AG08396 (cell line): ENCODE results near the gene DUSP22.

Source experiments
- DNase-seq: peaks from one replicate; pipeline ENCODE4 v3.0.0; 2012; ENCODE audit warnings: low spot score, mixed read lengths

The DUSP22 gene

DNA sequence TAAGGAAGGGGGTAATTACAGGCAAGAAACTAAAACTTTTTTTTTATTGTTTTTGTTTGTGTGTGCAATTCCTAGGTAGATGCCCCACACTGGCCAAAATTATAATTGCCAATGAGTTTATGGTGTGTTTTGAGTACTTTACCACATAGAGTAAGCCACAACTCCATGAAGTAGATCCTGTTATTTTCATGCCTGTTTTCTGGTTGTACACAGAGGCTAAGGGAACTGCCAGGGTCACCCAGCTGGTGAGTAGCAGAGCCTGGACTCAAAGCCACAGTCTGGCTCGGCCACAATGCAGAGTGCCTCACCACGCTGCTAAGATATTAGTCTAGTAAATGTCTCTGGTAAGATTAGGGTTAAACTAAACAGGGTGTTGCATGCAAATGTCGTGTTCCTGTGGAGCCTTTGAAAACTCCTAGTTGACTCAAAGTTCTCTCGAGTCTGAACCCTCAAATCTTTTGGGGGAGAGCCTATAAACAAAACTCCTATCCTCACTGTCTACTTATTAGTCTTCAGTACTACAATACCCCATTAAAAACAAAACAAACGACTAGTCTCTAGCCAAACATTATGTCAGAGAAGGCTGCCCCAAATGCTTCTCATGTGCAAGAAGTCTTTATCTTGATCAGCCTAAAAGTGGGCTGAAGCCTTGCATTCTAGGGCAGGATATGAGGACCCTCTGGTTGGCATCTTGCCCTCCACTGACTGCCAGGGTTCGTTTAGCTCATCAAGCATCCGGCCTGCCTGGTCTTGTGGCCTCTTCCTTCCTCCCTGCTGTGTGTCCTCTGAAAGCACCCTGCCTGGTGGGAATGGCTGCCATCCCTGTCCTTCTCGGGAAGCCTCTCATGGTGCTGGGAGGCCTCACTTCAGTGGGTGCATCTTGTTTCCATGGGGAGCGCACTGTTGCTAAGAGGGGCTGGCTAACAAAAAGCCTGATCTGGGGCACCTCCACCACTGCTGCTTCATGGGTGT, 4.2 kb downstream of the DUSP22 start:
- no peak for DNase-seq

DNA sequence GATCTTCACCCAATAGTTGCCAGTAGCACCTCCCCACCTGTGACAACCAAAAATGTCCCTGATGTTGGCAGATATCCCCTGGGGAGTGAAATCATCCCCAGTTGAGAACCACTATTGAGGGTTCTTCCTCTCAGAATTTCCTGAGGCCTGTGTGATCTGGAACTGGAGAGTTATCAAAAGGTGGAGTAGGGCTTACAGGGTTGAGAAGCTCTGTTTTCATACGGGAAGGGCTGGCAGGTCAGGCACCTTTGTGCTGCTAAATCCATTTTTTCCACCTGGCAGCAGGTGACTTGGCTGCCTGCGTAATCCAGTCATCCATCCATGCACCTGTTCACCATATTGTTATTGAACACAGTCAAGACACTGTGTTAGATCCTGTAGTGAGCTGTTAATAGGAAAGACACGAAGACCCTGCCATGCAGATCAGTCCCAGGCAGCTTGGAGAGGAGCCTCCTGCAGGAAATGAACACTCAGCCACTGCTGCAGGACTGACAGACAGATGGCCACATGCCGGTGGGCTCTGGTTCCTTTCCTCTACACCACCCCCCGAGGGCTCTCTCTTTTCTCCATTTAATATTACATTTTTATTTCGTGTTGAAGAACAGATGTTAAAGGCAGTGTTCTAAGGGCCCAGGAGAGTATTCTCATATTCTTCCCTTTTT, 5.4 kb downstream of the DUSP22 start:
- DNase-seq, result no peak

DNA sequence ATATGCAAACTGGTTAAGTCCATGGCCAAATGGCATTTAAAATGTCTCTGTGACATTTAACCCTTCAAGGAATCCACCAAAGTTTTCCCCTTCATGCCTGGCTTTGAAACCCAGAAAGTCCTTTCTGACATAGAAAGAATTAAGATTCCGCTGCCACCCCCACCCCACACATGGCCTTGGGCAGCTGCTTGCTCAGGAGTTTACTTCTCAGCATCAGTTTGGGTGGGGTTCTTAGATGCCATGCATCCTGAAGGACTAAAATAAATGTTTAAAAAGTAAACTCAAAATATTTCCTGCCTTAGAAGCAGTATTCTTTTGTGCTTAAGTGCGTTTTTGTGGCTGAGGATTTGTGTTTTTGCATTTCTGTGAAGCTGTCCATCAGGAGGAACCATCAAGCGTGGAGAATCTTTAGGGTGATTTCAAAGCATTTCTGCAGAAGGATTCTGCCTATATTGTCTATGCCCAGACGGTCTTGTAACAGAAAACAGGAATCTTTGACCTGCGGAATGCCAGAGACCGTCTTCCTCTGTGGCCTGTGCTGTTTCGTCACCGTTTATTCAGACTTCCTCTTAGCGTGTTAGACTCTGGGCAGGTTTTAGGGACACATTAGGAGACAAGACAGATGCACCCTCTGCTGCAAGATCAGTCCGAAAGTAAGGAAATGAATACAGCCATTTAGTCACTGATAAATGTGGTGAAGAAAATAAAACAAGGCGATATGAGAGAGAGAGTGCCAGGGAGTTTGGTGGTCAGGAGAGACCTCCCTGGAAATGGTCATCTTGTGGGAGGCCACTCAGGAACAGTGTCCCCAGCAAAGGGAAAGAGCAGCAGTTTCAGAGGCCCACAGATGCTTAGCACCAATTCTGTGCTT, 6.2 kb downstream of the DUSP22 start:
- DNase-seq, result no peak

DNA sequence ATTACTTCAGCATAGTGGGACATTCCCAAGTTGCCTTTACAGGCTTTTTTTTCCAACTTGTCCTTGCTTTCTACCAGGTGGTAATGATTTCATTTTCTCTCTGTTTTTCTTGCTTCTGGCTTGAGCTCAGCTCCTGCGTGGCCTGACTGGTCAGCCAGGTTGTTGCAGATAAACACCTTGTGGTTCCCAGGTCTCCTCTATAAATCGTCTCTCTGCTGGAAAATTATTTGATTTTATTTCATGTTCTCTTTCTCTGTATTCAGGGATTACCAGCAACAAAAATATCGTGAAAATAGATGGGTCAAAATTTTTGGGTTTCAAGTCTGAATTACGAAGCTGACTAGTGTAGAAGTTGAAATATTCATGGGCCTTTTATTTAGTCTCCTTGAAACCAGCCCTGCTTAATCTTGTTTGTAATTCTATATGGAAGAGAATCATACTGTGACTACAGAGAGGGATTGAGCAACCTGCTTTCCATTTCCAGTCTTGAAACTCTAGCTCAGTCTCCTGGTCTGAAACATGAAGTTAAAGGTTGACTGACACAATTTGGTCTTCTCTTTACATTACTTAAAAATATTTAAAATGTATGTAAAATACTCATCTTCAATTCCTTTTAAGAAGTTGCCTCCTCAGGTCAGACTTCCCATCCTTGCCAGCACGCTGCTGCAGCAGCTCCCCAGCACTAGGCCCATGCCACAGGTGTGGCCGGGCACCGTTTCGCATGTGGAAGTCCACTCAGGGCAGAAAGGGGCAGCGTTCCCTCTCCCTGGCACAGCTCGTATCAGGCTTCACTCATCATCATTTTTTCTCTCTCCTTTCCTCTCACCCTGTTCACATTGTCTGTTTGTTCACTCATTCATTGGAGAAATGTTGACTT, 7.1 kb downstream of the DUSP22 start:
- no peak for DNase-seq

DNA sequence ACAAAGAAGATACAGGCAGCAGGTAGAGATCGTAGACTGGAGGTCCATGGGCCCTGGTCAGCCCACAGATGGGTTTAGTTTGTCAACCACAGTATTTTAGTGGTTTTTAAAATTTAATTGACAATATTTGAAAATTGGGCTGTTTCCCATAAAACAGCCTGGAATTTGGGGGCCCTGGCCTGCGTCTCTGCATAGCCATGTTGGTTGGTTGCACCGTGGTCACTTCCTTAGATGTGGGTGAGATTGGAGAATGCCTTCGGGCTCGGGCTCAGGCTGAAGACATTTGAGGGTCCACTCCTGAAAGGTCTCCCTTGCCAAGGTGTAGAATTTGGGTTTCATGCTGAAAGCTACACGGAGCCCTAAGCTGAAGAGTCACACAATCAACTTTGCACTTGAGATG, 7.7 kb downstream of the DUSP22 start:
- DNase-seq, result no peak

DNA sequence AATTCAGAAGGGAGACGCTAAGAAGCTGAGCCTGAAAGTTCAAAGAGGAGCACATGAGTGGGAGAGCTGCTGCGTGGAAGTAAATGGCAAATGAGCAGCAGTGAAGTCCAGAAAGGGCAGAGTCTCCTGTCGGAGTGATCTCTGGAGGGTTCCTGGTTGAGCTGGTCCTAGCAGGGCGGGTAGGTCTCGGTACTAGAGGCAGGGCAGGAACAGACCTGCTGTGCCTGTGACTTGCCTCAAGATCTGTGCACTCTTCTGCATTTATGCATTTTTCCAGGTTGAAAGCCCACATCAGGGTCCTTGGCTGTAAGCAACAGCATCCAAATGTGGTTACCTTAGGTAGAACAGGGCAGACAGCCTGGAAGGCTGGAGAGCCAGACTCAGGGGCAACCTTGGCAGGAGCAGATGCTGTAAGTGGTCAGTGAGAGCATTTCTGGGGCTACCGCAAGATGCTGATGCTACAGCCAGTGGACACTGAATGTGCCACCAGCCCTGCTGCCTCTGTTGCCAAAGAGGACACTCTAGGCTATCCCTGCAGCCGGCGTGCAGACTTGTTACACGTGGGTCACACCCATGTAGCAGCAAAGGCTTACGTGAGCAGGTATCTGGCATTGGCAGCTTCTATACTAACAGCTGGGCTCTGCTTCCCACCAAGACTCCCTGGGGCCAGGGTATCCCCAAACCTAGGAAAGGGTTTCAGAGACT, 8.4 kb downstream of the DUSP22 start:
- no peak for DNase-seq

DNA sequence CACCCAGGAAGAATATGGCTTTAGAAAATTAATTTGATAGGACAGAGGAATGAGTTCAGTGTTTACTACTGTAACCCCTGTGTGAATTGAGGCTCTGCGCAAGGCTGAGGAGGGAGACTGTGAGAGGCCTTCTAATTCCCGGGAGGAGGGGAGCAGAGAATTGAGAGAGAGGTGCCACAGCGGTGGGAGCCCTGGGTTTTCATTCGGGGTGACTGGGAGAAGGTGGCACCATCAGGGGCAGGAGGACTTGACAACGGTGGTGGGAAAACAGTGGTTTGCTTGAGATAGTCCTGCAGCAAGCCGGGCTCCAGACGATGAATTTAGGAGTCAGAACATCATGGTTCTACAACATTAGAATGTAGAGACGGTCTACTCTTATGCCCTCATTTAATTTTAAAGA, 9.2 kb downstream of the DUSP22 start:
- DNase-seq, result no peak

DNA sequence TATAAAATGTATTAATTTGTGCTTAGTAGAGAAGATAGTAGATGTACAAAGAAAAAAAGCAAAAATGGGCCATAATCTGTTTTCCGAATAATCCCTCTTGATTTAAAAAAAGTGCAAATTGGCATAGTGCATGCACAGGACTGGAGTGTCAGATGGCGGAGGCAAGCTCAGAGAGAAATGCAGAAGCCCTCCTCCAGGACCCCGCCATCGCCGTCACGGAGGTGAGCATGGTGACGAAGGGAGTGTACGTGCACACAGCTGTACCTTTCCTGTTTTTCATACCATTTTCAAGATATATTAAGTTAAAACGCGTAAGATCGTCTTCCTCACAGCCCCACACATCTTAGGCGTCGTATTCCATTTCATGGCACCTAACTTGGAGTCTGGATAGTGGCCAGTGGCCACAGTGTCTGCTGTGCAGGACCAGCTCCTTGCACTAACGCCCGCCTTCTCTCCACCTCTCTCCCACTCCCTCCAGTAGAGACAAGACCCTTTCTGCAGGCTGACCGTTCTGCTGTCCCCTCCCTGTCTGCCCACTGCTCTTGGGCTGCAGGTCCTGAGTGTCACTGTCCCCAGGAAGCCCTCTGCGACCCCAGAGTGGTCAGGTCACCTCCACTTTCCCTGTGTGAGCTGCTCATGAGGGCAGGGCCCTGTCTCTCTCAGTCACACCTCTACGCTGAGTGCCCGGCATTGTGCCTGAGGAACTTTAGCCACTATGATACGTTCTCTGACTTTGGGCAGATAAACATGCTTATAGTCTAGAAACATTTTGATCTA, 9.8 kb downstream of the DUSP22 start:
- no peak for DNase-seq

DNA sequence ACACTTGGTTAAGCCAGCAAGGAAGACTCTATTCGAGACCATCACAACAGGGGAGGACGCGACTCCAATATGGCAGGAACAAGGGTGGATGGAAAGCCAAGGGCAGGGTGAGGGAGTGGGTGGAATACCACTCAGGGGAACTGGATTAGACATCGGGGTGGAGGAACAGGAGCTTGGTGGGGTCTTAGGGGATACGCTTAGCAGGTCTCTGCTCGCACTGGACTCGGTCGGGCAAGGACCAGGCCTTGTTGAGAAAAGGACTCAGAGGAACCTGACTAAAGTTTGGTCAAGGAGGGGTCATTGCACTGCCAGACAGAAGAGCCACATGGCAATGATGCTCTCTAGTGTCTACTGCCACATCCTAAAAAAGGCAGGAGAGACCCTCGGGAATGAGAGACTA, 10.5 kb downstream of the DUSP22 start:
- DNase-seq, result no peak

DNA sequence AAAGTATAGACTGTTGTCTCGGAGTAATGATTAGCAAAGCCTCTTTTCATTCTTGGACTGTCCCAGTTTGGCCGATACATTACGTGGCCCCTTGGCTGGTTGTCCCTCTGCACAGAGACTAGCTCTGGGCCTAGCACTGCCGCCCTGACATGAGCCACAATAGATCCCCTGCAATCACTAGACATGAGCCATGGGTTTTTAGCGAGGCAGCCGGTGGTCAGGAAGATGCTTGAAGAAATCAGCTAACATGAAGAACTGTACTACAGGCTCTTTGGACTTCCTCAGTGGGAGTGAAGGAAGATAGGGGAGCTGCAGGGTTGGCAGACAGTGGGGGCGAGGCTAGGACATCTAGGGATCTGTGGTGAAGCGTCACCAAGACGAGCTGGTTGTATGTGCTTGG, 11.0 kb downstream of the DUSP22 start:
- no peak for DNase-seq

DNA sequence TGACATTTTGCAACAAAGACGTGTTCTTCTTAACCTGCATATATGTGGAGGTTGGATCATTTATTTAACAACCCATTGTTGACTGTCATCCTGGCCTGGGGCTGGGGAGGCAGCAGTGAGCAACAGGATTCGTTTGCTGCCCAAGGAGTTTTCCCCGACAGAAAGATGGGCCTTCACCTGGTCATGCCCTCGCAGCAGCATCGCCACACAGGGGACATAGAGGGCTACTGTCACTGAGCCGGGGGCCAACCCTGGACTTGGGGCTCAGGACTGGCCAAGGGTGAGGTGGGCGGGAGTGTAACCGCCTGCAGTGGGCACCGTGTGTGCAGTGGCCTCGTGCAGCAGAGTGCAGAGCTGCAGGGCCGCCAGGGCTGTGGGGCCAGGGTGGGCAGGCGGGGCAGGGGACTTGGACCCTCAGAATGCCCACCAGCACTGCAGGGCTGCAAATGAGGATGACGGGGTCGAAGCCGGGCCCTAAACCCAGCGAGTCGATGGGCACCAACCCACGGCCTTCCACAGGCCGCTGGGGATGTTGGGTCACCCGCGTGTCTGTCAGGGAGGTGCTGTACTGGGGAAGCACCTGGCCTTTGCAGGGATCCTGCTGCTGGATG, 11.8 kb downstream of the DUSP22 start:
- no peak for DNase-seq

DNA sequence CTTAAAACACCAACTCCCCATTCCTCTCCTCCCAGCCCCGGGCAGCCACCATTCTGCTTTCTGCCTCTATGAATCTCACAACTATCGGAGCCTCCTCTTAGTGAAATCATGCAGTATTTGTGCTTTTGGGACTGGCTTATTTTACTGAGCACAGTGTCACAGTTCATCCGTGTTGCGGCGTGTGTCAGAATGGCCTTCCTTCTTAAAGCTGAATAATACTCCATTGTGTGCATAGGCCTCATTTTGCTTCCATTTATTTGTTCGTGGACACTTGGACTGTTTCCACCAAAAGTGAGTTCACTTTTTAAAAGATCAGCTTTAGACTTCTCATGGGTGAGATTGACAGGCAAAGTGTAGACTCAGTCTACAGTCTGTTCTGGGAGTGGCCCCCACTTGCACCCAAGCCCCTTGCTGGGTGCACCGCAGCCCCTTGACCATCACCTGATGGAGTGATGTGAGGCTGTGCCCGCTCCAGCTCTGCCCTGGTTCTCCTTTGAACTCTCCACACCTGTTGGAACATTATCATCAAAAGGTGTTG, 12.6 kb downstream of the DUSP22 start:
- no peak for DNase-seq

DNA sequence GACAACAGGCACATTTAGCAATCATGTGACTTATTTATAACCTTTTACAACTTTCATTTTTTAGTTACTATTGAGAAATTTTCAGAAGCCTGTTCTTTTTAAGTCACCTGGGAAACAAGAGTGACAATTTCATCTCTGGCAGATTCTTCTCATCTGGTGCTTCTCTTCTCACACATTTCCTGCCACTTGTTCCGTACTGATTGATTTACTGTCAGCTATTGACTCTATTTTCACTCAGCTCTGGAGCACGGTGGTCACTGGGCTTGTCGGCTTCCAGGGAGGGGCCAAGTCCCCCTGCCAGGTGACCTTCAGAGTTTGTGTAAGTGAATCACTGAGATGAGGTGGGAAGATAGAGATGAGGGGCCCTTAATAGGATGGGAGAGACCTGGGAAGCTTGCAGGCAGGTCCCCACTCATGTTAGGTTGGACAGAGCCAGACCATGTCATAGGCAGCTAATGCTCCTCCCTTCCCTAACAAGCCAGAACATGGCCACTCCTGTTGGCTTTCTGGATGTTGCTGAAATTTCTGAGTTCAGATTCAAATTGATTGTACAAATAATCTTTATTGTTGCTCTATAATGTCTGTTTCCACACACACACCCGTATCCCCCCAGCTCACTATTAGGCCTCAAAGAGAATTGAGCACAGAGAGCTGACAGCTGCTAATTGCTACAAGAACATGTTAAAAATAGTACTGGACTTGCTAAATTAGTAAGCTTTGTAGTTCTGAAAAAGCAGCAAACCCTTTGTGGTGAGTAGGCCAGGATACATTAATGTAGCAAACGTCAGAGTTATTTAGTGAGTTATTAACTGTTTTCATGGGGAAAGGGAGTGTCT, 13.3 kb downstream of the DUSP22 start:
- DNase-seq, result no peak

DNA sequence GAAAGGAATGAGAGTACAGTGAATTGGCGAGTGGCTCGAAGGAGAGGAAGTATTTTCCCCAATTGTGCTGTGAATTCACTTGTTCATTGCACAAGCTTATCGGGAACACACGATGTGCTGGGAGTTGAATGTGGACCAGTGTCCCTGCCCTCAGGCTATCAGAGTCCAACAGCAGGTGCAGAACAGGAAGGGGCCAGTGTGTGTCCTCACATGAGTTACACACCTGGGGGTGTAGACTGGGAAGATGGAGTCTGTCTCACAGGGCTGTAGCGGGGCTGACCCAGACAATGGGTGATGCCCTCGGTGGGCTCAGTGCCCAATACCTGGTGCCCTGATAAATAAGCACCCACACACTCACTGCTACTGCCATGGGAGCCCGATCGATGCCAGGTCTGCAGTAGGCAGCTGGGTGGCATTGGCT, 14.4 kb downstream of the DUSP22 start:
- no peak for DNase-seq

DNA sequence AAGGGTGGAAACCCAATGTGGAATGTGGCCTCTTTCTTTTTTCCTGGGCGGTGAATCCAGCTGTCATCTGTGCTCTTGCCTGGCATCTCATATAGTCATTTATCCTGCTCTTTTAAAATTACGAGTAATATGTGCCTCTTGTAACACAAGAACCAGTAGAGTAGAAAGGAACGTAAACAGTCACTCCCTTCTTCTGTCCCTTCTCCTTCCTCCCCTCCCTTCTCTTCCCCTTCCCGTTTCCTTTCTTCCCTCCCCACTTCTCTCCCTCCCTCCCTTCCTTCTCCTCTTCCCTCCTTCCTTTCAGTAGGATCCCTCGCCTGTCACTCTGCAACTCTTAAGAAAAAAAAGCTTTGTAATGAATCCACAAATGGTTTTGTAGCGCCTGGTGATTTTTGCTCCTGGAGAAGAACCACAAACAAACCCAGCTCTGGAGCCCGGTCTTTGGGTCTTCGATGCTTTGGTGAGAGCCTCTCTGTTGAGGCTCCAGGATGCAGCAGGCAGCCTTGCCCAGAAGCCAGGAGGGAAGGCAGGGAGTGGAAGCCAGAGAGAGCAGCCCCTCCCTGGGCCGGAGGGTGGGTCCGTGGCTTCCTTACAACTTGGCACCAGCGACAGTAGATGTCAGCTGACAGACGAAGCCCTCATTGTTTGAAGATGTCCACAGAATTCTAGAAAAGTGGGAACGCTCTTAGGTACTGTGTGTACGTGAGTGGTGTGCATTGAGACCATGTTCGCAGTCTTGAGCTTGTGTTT, 15.0 kb downstream of the DUSP22 start:
- no peak for DNase-seq

DNA sequence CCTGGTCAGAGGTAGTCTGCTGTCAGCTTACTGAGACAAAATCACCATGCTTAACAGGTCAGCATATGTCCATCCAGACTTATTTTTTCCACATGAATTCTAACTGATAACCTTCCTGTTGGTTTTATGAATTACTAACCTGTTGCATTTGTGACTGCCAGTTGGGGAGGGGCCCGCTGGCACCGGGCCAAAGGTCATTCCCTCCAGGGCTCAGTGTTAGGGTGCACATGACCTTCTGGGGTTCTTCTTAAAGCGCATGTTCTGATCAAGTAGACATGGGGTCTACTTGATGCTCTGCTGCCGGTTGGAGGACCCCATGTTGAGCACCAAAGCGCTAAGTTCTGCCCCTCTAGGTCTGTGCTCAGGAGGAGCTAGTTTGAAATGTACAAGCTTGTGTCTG, 15.6 kb downstream of the DUSP22 start:
- no peak for DNase-seq

DNA sequence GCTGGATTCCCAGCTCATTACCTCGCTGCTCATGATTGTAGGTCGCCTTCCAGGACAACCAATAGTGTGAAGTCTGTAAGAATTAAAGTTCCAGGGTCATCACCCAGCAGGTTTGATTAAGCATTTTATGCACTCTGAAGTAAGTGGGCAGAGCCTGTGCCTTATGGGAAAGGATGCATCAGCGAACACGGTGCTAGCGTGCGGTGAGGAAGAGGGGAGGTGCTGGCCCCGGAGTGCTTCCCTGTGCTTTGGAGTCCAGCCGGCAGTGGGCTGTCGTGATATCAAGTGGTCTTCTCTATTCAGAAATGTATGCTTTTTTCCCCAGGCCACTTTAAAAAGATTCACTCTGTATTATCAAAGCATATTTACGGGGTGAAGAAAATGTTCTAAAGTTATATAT, 16.0 kb downstream of the DUSP22 start:
- DNase-seq, result no peak

DNA sequence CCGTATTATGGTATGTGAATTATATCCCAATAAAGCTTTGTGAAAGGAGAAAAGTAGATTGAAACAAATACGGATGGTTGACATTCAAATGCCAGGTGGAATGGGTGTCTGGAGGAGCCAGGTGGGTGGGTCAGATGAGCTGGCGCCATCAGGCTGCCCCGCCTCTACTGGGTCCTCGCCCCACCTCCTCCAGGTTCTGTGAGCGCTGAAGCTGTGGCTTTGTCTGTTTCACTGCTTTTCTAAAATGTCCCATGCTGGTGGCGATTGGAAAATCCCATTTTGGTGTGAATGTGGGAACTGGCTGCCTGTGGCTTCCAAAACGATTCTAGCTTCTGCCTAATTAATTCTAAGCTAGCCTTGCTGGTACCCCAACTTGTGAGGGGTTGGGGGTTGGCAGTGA, 16.5 kb downstream of the DUSP22 start:
- no peak for DNase-seq
